Sigmoid colon (tissue), 7 donors: ENCODE measurements around the gene MDGA2. TPM values are rescaled to one million over a fixed set of nuclear protein-coding genes. Genes with fewer than 3 reads are reported as not detected.

Experiments
- DNase-seq: peaks from one replicate; pipeline ENCODE4 v3.0.0-alpha.2; 2019
- H3K27ac ChIP-seq, 4 donors: fragments of 200-600 bp; sonication (generic); one replicate each; pipeline ENCODE4 v1.5.1; 2016 to 2019; ENCODE audit warnings: mild to moderate bottlenecking in 1 of 4
- H3K27me3 ChIP-seq, 3 donors: fragments of 200-600 bp; sonication (generic); one replicate each; pipeline ENCODE4 v1.5.1; 2019; ENCODE audit warnings: mild to moderate bottlenecking in 1 of 3
- H3K36me3 ChIP-seq, 4 donors: fragments of 200-600 bp; sonication (generic); one replicate each; pipeline ENCODE4 v1.5.1; 2016 to 2019
- H3K4me1 ChIP-seq, 4 donors: fragments of 200-600 bp; sonication (generic); one replicate each; pipeline ENCODE4 v1.5.1; 2017 to 2019
- H3K4me3 ChIP-seq, 4 donors: fragments of 200-600 bp; sonication (generic); one replicate each; pipeline ENCODE4 v1.5.1; 2017 to 2019; ENCODE audit warnings: mild to moderate bottlenecking in 2 of 4, moderate library complexity in 1 of 4
- H3K9me3 ChIP-seq, 4 donors: fragments of 200-600 bp in 3 of 4; sonication (generic) in 3 of 4; one replicate each; pipeline versions ENCODE4 v1.5.1 to v1.6.1; 2013 to 2019
- EP300 ChIP-seq, 4 donors: sonication (generic); formaldehyde crosslinking; IDR thresholded peaks; one replicate each; pipeline ENCODE4 v1.6.1; 2017; ENCODE audit warnings: antibody characterized with exemption in 4 of 4
- POLR2A ChIP-seq, 2 donors: fragments of 450-650 bp; IDR thresholded peaks; one replicate each; pipeline ENCODE4 v1.6.1; 2016; ENCODE audit warnings: antibody characterized with exemption in 2 of 2, mild to moderate bottlenecking in 2 of 2, moderate library complexity in 2 of 2
- POLR2AphosphoS5 ChIP-seq, 4 donors: sonication (generic); formaldehyde crosslinking; IDR thresholded peaks; one replicate each; pipeline ENCODE4 v1.6.1; 2017; ENCODE audit warnings: antibody characterized with exemption in 4 of 4
- WGBS, 2 donors: extraction: QIAGEN DNeasy Blood & Tissue Kit; methylation state at CpG; one replicate each; pipeline ENCODE4 v1.1.7; 2013; 5-methylcytosine and 5-hydroxymethylcytosine counted together
- intact Hi-C: fragments of 100-400 bp; cut with DNase I; formaldehyde crosslinking; loops from one replicate; pipeline ENCODE4 v1.15.1; 2023
- polyA plus RNA-seq, 3 donors: library from polyadenylated mRNA; stranded (reverse); fragments of 200-250 nt; gene quantifications; one replicate each; pipeline ENCODE4 v1.2.3, GENCODE V29; 2013
- total RNA-seq, 4 donors: library from RNA; depleted of rRNA; stranded (reverse); fragments of >200 nt; gene quantifications; one replicate each; pipeline ENCODE4 v1.1.0, GENCODE V29; 2016
- TF ChIP-seq, protein P1 (sequence below), 4 experiments: fragments of 450-650 bp in 3 of 4; fragments of 200-600 bp in 1 of 4; IDR thresholded peaks; one replicate each; pipeline ENCODE4 v1.5.1; 2016 to 2019; ENCODE audit warnings: antibody characterized with exemption in 4 of 4, mild to moderate bottlenecking in 3 of 4, moderate library complexity in 2 of 4
- donor health status: healthy with polysubstance abuse.
- donor health status: Bipolar disorder and iron deficiency.
- donor health status: healthy.

Gene MDGA2
- total and polyA plus RNA-seq, 7 donors = under 0.01 to 1.2 (median 0.33) TPM; not detected in 2

DNA sequence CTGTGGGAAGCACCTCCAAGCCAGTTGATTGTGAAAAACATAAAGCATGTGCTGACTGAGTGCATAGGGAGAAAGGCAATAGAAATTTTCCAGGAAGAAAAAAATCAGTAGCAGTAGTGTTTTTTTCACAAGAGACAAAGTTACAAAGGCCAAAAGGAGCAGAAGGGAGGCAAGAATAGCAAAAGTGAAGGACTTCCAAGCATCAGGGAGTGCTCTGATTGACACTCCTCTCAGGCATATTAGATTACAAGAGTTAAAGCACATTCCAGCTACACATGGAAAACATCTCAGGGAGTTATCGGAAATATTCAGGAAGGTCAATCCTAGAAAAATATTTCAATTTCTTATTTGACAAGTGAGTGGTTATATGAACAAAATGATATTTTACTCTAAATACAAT lies 508.0 kb downstream of the MDGA2 start:
- no peaks in the 10 kb centered on the region for H3K27me3 ChIP-seq
- H3K27ac ChIP-seq = no peak overlapping the region
- no peaks in the 10 kb centered on the region for H3K36me3 ChIP-seq
- no peak overlapping the region for H3K4me3 ChIP-seq
- TF ChIP-seq, protein P1, sequence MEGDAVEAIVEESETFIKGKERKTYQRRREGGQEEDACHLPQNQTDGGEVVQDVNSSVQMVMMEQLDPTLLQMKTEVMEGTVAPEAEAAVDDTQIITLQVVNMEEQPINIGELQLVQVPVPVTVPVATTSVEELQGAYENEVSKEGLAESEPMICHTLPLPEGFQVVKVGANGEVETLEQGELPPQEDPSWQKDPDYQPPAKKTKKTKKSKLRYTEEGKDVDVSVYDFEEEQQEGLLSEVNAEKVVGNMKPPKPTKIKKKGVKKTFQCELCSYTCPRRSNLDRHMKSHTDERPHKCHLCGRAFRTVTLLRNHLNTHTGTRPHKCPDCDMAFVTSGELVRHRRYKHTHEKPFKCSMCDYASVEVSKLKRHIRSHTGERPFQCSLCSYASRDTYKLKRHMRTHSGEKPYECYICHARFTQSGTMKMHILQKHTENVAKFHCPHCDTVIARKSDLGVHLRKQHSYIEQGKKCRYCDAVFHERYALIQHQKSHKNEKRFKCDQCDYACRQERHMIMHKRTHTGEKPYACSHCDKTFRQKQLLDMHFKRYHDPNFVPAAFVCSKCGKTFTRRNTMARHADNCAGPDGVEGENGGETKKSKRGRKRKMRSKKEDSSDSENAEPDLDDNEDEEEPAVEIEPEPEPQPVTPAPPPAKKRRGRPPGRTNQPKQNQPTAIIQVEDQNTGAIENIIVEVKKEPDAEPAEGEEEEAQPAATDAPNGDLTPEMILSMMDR (IDR thresholded peaks at IDR 0.05) = no peak
- TF ChIP-seq POLR2A (IDR thresholded peaks at IDR 0.05) = no peak
- TF ChIP-seq EP300 (IDR thresholded peaks at IDR 0.05) = no peak
- TF ChIP-seq POLR2AphosphoS5 (IDR thresholded peaks at IDR 0.05) = no peak
- 100% methylated on average over 1 of the region's 1 CpG for WGBS, 2 donors
- no peaks in the 10 kb centered on the region for H3K4me1 ChIP-seq
- intact Hi-C loops = no loop called here
- DNase-seq = no peak
- no peaks in the 10 kb centered on the region for H3K9me3 ChIP-seq

DNA sequence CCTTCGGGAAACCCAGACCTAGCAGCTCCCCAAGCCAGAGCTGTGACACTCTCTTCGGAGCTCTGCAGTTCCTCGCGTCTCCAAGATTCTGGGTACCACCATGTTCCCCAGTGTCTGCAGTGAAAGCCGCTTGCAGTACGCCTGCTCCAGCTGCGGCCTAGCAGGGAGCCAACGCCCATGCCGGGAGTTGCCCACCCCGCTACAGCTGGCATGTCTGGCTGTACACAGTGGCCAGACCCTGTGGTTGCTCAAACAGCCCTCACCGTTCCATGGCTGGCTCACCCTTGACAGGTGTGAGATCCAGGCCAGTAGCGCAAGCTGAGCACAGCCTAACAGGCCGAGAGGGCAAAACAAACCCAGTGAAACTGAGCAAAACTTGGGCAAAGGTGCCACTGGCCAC lies 520.0 kb downstream of the MDGA2 start:
- 94 to 95% methylated on average over 13 of the region's 13 CpGs for WGBS, 2 donors
- no peak overlapping the region for H3K27ac ChIP-seq
- no peaks in the 10 kb centered on the region for H3K4me1 ChIP-seq
- H3K27me3 ChIP-seq = no peaks in the 10 kb centered on the region
- no peak for DNase-seq
- TF ChIP-seq EP300 (IDR thresholded peaks at IDR 0.05) (no peak), POLR2AphosphoS5 (IDR thresholded peaks at IDR 0.05) (no peak), POLR2A (IDR thresholded peaks at IDR 0.05) (no peak)
- TF ChIP-seq, protein P1 (IDR thresholded peaks at IDR 0.05) = no peak
- no peak overlapping the region for H3K4me3 ChIP-seq
- intact Hi-C loops = no loop called here
- no peaks in the 10 kb centered on the region for H3K36me3 ChIP-seq
- no peaks in the 10 kb centered on the region for H3K9me3 ChIP-seq

DNA sequence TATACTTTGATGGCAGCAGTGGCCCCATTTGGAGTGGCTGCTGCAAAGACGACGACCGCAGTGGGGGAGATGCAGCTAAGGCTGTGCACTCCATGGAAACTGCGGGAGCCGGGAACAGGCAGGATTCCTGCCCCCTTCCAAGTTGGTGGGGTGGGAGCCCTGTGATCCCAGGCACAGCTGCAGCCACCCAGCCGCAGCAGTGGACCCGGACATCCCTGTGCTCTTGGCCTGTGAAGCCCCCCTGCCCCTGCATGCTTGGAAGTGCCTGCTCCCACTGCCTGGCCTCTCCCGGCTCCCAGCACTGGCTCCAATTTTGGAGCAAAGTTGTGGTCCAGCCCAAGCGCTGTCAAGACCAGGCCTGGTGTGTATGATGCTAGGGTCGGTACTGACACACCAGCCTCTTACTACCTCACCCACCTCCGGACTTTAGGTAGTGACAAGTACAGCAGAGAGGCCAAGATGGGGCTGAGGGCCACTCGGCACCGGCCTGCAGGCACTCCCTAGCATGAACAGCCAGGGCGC lies 521.1 kb downstream of the MDGA2 start:
- no peak for DNase-seq
- intact Hi-C loops = no loop called here
- Histone ChIP-seq H3K27me3 (no peaks in the 10 kb centered on the region), H3K9me3 (peaks cover 0 to 3% (median 0%) of the 10 kb centered on the region in 4 donors), H3K36me3 (no peaks in the 10 kb centered on the region), H3K4me3 (no peak overlapping the region), H3K4me1 (no peaks in the 10 kb centered on the region), H3K27ac (no peak overlapping the region)
- TF ChIP-seq, protein P1 (IDR thresholded peaks at IDR 0.05) = no peak
- TF ChIP-seq POLR2A (IDR thresholded peaks at IDR 0.05) (no peak), EP300 (IDR thresholded peaks at IDR 0.05) (no peak), POLR2AphosphoS5 (IDR thresholded peaks at IDR 0.05) (no peak)
- WGBS, 2 donors = 88 to 89% methylated on average over 14 of the region's 14 CpGs

DNA sequence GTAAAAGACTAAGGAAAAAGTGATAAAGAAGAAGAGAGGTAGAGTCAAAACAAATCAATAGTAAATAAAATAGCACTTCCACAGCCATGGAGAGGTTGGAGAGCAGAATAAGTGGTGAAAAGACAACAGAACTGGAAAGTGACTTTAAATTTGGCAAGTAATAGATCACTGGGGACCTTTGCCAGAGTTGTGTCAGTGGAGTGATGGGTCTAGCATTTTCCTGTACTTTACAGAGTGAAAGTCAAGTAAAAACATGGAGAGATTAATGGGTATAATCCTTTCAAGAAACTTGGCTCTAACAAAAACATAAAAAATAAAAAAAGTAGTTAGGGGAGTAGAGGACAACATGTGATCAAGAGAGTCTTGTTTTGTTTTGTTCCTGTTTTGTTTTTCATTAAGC lies 521.7 kb downstream of the MDGA2 start:
- H3K27me3 ChIP-seq = no peaks in the 10 kb centered on the region
- H3K27ac ChIP-seq = no peak overlapping the region
- TF ChIP-seq EP300 (IDR thresholded peaks at IDR 0.05) (no peak), POLR2AphosphoS5 (IDR thresholded peaks at IDR 0.05) (no peak), POLR2A (IDR thresholded peaks at IDR 0.05) (no peak)
- TF ChIP-seq, protein P1 (IDR thresholded peaks at IDR 0.05) = no peak
- no peaks in the 10 kb centered on the region for H3K36me3 ChIP-seq
- H3K4me3 ChIP-seq = no peak overlapping the region
- intact Hi-C loops = no loop called here
- no peak for DNase-seq
- H3K9me3 ChIP-seq = peaks cover 0 to 3% (median 0%) of the 10 kb centered on the region in 4 donors
- no peaks in the 10 kb centered on the region for H3K4me1 ChIP-seq

DNA sequence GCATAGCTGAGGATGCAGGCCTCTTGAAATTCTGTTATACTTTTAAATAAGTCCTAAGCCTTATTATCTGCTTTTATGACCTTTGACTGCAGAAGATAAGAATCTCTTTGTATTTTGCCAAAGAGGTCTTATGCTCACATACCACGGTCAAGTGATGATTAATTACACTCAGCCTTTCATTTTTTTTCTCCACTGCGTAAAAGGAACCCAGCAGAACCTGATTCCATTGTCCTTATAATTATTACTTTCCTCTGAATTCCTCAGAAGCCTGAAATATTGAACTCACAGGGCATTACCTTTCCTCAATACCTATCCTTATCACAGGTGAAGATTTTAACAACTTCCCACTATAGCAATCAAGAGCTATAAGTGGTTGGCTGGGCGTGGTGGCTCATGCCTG lies 525.1 kb downstream of the MDGA2 start:
- no peaks in the 10 kb centered on the region for H3K36me3 ChIP-seq
- H3K9me3 ChIP-seq = peaks cover 0 to 3% (median 0%) of the 10 kb centered on the region in 4 donors
- WGBS, 2 donors = 40 to 63% methylated on average over 3 of the region's 3 CpGs
- TF ChIP-seq POLR2A (IDR thresholded peaks at IDR 0.05) = no peak
- no peak for TF ChIP-seq POLR2AphosphoS5 (IDR thresholded peaks at IDR 0.05)
- TF ChIP-seq, protein P1 (IDR thresholded peaks at IDR 0.05) = no peak
- no peak for TF ChIP-seq EP300 (IDR thresholded peaks at IDR 0.05)
- H3K4me1 ChIP-seq = no peaks in the 10 kb centered on the region
- no peak overlapping the region for H3K27ac ChIP-seq
- no peaks in the 10 kb centered on the region for H3K27me3 ChIP-seq
- H3K4me3 ChIP-seq = no peak overlapping the region
- intact Hi-C loops = no loop called here
- DNase-seq = no peak
